Thoracic aorta (tissue), 2 donors: Measurements from ENCODE around the gene PCDHA12. TPM values are rescaled to one million over a fixed set of nuclear protein-coding genes. Genes with fewer than 3 reads are reported as not detected.
"Not testable (repeated sequence)": the region's sequence is repeated elsewhere in the genome, so short reads cannot be mapped to it uniquely, and the experiment has no call there.

Experiments used
- ATAC-seq: fragments of 150-250 bp; one replicate; pipeline ENCODE4 v1.8.0; 2017; ENCODE audit warnings: low read depth; ENCODE audit not compliant: insufficient number of reproducible peaks, low FRiP score
- DNase-seq: peaks from one replicate; pipeline ENCODE4 v3.0.0-alpha.2; 2020; ENCODE audit warnings: low spot score
- H3K27ac ChIP-seq, 2 donors: fragments of 200-600 bp; sonication (generic); 1 replicate in 1 of 2; 2 replicates in 1 of 2; pipeline ENCODE4 v1.5.1; 2016; ENCODE audit warnings: mild to moderate bottlenecking in 2 of 2, moderate library complexity in 2 of 2
- H3K27me3 ChIP-seq: fragments of 200-600 bp; sonication (generic); replicated peaks from 2 replicates; pipeline ENCODE4 v1.6.0; 2016; ENCODE audit warnings: mild to moderate bottlenecking; ENCODE audit not compliant: insufficient read depth
- H3K36me3 ChIP-seq: fragments of 200-600 bp; sonication (generic); one replicate; pipeline ENCODE4 v1.5.1; 2016
- H3K4me1 ChIP-seq, 2 donors: fragments of 200-600 bp; sonication (generic); 1 replicate in 1 of 2; 2 replicates in 1 of 2; pipeline versions ENCODE4 v1.5.1 to v1.6.0; 2016; ENCODE audit warnings: low read depth in 2 of 2, mild to moderate bottlenecking in 1 of 2; ENCODE audit not compliant: control insufficient read depth in 1 of 2
- H3K4me3 ChIP-seq: fragments of 200-600 bp; sonication (generic); 2 replicates; pipeline ENCODE4 v1.5.1; 2016; ENCODE audit warnings: mild to moderate bottlenecking
- H3K9me3 ChIP-seq: fragments of 200-600 bp; sonication (generic); 2 replicates; pipeline ENCODE4 v1.5.1; 2016
- total RNA-seq, 2 donors: library from RNA; depleted of rRNA; stranded (reverse); fragments of >200 nt; gene quantifications; one replicate each; pipeline versions ENCODE4 v1.1.0 to v1.2.3, GENCODE V29; 2016
- TF ChIP-seq, protein P1 (sequence below): fragments of 200-600 bp; sonication (generic); IDR thresholded peaks from one replicate; pipeline ENCODE4 v1.5.1; 2019; ENCODE audit warnings: antibody characterized with exemption

PCDHA12 gene
- total RNA-seq, 2 donors from 2014 or later, result 0.21 to 0.68 TPM

DNA sequence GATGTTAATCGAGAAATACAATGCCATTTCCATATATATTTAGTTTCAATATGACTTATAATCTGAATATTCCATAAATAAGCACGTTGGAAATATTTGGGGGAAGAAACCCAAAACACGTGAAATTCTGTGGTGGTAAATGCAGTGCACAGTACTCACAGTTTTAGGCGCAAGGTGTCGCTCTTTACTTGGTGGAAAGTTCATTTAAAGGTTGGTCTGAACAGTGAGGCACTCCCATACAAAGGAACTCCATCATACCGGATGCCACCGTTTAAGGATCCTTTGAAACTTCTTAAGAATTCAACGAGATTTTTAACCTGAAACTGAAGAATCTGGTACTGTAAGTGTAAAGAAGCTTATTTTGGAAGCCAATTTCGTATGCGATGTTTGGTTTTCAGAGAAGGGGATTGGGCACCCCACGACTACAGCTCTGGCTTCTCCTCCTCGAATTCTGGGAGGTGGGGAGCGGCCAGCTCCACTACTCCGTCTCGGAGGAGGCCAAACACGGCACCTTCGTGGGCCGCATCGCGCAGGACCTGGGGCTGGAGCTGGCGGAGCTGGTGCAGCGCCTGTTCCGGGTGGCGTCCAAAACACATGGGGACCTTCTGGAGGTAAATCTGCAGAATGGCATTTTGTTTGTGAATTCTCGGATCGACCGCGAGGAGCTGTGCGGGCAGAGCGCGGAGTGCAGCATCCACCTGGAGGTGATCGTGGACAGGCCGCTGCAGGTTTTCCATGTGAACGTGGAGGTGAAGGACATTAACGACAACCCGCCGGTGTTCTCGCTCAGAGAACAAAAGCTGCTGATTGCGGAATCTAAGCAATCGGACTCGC, 6.2 kb upstream of the PCDHA12 start, which contains the start of gene PCDHA11:
TSS of gene PCDHA11 (plus strand) at position 237 of the 834 bp plus-strand sequence. CDS start at position 384, 147 bp downstream.
- no peaks in the 10 kb centered on the region for H3K36me3 ChIP-seq
- DNase-seq (no peak), ATAC-seq (no peak)
- peaks cover 12% of the 10 kb centered on the region for H3K9me3 ChIP-seq
- no peaks in the 10 kb centered on the region for H3K27me3 ChIP-seq
- H3K4me3 ChIP-seq, result no peak within 1 kb of the TSS
- TF ChIP-seq, protein P1, sequence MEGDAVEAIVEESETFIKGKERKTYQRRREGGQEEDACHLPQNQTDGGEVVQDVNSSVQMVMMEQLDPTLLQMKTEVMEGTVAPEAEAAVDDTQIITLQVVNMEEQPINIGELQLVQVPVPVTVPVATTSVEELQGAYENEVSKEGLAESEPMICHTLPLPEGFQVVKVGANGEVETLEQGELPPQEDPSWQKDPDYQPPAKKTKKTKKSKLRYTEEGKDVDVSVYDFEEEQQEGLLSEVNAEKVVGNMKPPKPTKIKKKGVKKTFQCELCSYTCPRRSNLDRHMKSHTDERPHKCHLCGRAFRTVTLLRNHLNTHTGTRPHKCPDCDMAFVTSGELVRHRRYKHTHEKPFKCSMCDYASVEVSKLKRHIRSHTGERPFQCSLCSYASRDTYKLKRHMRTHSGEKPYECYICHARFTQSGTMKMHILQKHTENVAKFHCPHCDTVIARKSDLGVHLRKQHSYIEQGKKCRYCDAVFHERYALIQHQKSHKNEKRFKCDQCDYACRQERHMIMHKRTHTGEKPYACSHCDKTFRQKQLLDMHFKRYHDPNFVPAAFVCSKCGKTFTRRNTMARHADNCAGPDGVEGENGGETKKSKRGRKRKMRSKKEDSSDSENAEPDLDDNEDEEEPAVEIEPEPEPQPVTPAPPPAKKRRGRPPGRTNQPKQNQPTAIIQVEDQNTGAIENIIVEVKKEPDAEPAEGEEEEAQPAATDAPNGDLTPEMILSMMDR, result no peak
- no peaks in the 10 kb centered on the region for H3K4me1 ChIP-seq
- no peak within 1 kb of the TSS for H3K27ac ChIP-seq

DNA sequence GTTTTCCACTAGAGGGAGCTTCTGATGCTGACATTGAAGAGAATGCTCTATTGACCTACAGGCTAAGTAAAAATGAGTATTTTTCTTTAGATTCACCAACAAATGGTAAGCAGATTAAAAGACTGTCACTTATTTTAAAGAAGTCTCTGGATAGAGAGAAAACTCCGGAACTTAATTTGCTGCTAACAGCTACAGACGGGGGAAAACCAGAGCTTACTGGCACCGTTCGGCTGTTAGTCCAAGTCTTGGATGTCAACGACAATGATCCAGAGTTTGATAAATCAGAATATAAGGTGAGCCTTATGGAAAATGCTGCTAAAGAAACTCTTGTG, 5.6 kb upstream of the PCDHA12 start:
- no peak for DNase-seq
- Histone ChIP-seq H3K27ac (no peak overlapping the region), H3K4me1 (no peaks in the 10 kb centered on the region), H3K27me3 (no peaks in the 10 kb centered on the region), H3K4me3 (no peak overlapping the region), H3K36me3 (no peaks in the 10 kb centered on the region), H3K9me3 (peaks cover 12% of the 10 kb centered on the region)
- no peak for ATAC-seq
- TF ChIP-seq, protein P1, result no peak

DNA sequence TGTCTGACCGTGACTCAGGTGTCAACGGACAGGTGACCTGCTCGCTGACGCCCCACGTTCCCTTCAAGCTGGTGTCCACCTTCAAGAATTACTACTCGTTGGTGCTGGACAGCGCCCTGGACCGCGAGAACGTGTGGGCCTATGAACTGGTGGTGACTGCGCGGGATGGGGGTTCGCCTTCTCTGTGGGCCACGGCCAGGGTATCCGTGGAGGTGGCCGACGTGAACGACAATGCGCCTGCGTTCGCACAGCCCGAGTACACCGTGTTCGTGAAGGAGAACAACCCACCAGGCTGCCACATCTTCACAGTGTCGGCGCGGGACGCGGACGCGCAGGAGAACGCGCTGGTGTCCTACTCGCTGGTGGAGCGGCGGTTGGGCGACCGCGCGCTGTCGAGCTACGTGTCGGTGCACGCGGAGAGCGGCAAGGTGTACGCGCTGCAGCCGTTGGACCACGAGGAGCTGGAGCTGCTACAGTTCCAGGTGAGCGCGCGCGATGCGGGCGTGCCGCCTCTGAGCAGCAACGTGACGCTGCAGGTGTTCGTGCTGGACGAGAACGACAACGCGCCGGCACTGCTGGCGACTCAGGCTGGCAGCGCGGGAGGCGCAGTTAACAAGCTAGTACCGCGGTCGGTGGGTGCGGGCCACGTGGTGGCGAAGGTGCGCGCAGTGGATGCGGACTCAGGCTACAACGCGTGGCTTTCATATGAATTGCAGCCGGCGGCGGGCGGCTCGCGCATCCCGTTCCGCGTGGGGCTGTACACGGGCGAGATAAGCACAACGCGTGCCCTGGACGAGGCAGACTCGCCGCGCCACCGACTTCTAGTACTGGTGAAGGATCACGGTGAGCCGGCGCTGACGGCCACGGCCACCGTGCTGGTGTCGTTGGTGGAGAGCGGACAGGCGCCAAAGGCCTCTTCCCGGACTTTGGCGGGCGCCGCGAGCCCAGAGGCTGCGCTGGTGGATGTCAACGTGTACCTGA, 4.6 kb upstream of the PCDHA12 start:
- H3K4me3 ChIP-seq, result no peak overlapping the region
- ATAC-seq (no peak), DNase-seq (no peak)
- peaks cover 12% of the 10 kb centered on the region for H3K9me3 ChIP-seq
- H3K27me3 ChIP-seq, result no peaks in the 10 kb centered on the region
- H3K36me3 ChIP-seq, result no peaks in the 10 kb centered on the region
- no peaks in the 10 kb centered on the region for H3K4me1 ChIP-seq
- H3K27ac ChIP-seq, result no peak overlapping the region
- TF ChIP-seq, protein P1, result no peak

DNA sequence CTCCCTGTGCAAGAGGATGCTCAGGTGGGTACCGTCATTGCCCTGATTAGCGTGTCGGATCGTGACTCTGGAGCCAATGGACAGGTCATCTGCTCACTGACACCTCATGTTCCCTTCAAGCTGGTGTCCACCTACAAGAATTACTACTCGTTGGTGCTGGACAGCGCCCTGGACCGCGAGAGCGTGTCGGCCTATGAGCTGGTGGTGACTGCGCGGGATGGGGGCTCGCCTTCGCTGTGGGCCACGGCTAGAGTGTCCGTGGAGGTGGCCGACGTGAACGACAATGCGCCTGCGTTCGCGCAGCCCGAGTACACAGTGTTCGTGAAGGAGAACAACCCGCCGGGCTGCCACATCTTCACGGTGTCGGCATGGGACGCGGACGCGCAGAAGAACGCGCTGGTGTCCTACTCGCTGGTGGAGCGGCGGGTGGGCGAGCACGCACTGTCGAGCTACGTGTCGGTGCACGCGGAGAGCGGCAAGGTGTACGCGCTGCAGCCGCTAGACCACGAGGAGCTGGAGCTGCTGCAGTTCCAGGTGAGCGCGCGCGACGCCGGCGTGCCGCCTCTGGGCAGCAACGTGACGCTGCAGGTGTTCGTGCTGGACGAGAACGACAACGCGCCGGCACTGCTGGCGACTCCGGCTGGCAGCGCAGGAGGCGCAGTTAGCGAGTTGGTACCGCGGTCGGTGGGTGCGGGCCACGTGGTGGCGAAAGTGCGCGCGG, 1.6 kb downstream of the PCDHA12 start:
- H3K4me3 ChIP-seq, ATAC-seq, H3K27me3 ChIP-seq, H3K36me3 ChIP-seq, H3K27ac ChIP-seq, DNase-seq, H3K4me1 ChIP-seq: not testable (repeated sequence)
- H3K9me3 ChIP-seq, result peaks cover 16% of the 10 kb centered on the region

DNA sequence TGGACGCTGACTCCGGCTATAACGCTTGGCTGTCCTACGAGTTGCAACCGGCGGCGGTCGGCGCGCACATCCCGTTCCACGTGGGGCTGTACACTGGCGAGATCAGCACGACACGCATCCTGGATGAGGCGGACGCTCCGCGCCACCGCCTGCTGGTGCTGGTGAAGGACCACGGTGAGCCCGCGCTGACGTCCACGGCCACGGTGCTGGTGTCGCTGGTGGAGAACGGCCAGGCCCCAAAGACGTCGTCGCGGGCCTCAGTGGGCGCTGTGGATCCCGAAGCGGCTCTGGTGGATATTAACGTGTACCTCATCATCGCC, 2.1 kb downstream of the PCDHA12 start:
- no peaks in the 10 kb centered on the region for H3K27me3 ChIP-seq
- H3K27ac ChIP-seq, result no peak overlapping the region
- H3K36me3 ChIP-seq, result no peaks in the 10 kb centered on the region
- ATAC-seq (no peak), DNase-seq (no peak)
- TF ChIP-seq, protein P1, result no peak
- H3K4me1 ChIP-seq, result no peaks in the 10 kb centered on the region
- no peak overlapping the region for H3K4me3 ChIP-seq
- peaks cover 20% of the 10 kb centered on the region for H3K9me3 ChIP-seq
